Natural killer cell (primary cell): ENCODE measurements around the gene LYRM2. TPM values are rescaled to one million over a fixed set of nuclear protein-coding genes. Genes with fewer than 3 reads are reported as not detected.

Experiments
- ATAC-seq, 3 donors: fragments of 150-1000 bp in 2 of 3; fragments of 200-7000 bp in 1 of 3; cut with Tn5 transposase; 1 replicate in 1 of 3; 2 replicates in 2 of 3; pipeline ENCODE4 v1.10.0; 2021; ENCODE audit warnings: mild to moderate bottlenecking in 2 of 3, moderate library complexity in 2 of 3
- DNase-seq, 2 donors: peaks; one replicate each; pipeline versions ENCODE4 v3.0.0 to v3.0.0-alpha.2; 2013 to 2021; ENCODE audit warnings: mixed read lengths in 1 of 2
- H3K27ac ChIP-seq: one replicate; pipeline ENCODE4 v1.5.1; 2013; ENCODE audit warnings: mild to moderate bottlenecking, low read length
- H3K27me3 ChIP-seq: one replicate; pipeline ENCODE4 v1.6.1; 2013; ENCODE audit warnings: low read length; ENCODE audit not compliant: control insufficient read depth, insufficient read depth
- H3K36me3 ChIP-seq: one replicate; pipeline ENCODE4 v1.6.1; 2013; ENCODE audit warnings: low read length; ENCODE audit not compliant: control insufficient read depth, insufficient read depth
- H3K4me1 ChIP-seq: one replicate; pipeline ENCODE4 v1.6.1; 2013; ENCODE audit warnings: low read length; ENCODE audit not compliant: control insufficient read depth, insufficient read depth
- H3K4me3 ChIP-seq: one replicate; pipeline ENCODE4 v1.5.1; 2013; ENCODE audit warnings: low read length
- H3K9me3 ChIP-seq: one replicate; pipeline ENCODE4 v1.6.1; 2013; ENCODE audit warnings: low read length; ENCODE audit not compliant: control insufficient read depth, insufficient read depth
- H3K27ac Mint-ChIP-seq, 2 donors: one replicate each; pipeline ENCODE4 v1.8.0; 2022; ENCODE audit warnings: mild to moderate bottlenecking in 2 of 2, mixed read lengths in 2 of 2, moderate library complexity in 1 of 2
- H3K27me3 Mint-ChIP-seq, 2 donors: one replicate each; pipeline ENCODE4 v1.8.0; 2022; ENCODE audit warnings: low read depth in 2 of 2, mixed read lengths in 2 of 2
- H3K36me3 Mint-ChIP-seq: one replicate; pipeline ENCODE4 v1.8.0; 2022; ENCODE audit warnings: mixed read lengths
- H3K4me1 Mint-ChIP-seq, 2 donors: one replicate each; pipeline ENCODE4 v1.8.0; 2022; ENCODE audit warnings: mixed read lengths in 2 of 2
- H3K4me3 Mint-ChIP-seq: one replicate; pipeline ENCODE4 v1.8.0; 2022; ENCODE audit warnings: mild to moderate bottlenecking, moderate library complexity, mixed read lengths
- H3K9me3 Mint-ChIP-seq, 2 donors: one replicate each; pipeline ENCODE4 v1.8.0; 2022; ENCODE audit warnings: mixed read lengths in 2 of 2
- WGBS: methylation state at CpG from one replicate; pipeline ENCODE4 v1.1.7; 2013; ENCODE audit warnings: missing lambda C conversion rate; ENCODE audit not compliant: insufficient coverage; 5-methylcytosine and 5-hydroxymethylcytosine counted together
- intact Hi-C: fragments of 100-400 bp; cut with micrococcal nuclease; formaldehyde crosslinking; loops from one replicate; pipeline ENCODE4 v1.14.2; 2022
- total RNA-seq, 4 donors: library from RNA; stranded (reverse); fragments of 120-200 nt in 1 of 4; gene quantifications; one replicate each; pipeline versions ENCODE4 v1.2.3 to v1.2.4, GENCODE V29; 2013 to 2022
- TF ChIP-seq, protein P1 (sequence below): fragments of 200-600 bp; IDR thresholded peaks from one replicate; pipeline ENCODE4 v1.8.0; 2022; ENCODE audit warnings: antibody characterized with exemption

LYRM2 gene
- total RNA-seq, 3 donors from 2014 or later (not counting 1 experiment from before 2014, with no cell fraction given), result 21.1 to 25.5 (median 25.0) TPM

GRCh38 chr6:89566008-89566800 is 72.3 kb downstream of the LYRM2 start:
- no peaks in the 10 kb centered on the region for H3K9me3 Mint-ChIP-seq
- ATAC-seq (no peak), DNase-seq (no peak)
- no peaks in the 10 kb centered on the region for H3K4me1 Mint-ChIP-seq
- H3K27me3 Mint-ChIP-seq, result no peaks in the 10 kb centered on the region
- 97% methylated on average over 10 of the region's 10 CpGs for WGBS
- H3K36me3 Mint-ChIP-seq, result no peaks in the 10 kb centered on the region
- no peaks in the 10 kb centered on the region for H3K27me3 ChIP-seq
- no peak overlapping the region for H3K4me3 Mint-ChIP-seq
- no peak overlapping the region for H3K27ac Mint-ChIP-seq
- no peaks in the 10 kb centered on the region for H3K4me1 ChIP-seq
- no peaks in the 10 kb centered on the region for H3K36me3 ChIP-seq
- intact Hi-C loops, result no loop called here
- H3K27ac ChIP-seq, result no peak overlapping the region
- H3K9me3 ChIP-seq, result no peaks in the 10 kb centered on the region
- H3K4me3 ChIP-seq, result no peak overlapping the region
- TF ChIP-seq, protein P1, sequence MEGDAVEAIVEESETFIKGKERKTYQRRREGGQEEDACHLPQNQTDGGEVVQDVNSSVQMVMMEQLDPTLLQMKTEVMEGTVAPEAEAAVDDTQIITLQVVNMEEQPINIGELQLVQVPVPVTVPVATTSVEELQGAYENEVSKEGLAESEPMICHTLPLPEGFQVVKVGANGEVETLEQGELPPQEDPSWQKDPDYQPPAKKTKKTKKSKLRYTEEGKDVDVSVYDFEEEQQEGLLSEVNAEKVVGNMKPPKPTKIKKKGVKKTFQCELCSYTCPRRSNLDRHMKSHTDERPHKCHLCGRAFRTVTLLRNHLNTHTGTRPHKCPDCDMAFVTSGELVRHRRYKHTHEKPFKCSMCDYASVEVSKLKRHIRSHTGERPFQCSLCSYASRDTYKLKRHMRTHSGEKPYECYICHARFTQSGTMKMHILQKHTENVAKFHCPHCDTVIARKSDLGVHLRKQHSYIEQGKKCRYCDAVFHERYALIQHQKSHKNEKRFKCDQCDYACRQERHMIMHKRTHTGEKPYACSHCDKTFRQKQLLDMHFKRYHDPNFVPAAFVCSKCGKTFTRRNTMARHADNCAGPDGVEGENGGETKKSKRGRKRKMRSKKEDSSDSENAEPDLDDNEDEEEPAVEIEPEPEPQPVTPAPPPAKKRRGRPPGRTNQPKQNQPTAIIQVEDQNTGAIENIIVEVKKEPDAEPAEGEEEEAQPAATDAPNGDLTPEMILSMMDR, result no peak

DNA sequence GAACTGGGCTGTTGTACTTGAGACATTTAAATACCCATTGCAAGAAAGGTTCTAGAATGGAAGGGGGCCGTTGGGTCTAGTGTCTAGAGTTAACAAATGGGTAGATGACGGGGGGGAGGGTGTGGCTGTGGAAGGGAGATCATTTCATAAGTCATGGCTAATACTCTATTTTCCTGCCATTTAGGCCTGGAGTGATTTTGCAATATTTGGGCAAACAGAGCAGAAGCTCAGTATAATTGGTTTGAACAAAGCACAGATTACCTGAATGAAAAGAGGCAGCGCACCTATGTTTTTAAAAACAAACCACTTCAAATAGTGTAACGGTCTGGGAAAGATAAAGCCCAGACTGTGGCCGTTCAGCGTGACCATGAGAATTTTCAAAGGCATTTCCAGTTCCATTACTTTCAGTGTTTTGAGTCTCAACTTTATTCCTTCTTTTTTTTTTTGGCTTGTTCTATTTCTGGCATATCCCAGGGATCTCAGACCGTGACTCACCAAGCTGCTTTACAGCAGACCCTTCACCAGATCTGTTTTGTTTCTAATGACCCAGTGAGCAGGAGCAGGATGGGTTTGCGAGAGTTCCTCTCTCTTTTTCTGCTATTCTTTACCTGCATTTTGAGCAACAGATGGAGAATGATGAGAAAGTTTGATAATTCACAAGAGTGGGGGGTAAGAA is 73.7 kb downstream of the LYRM2 start:
- H3K27me3 ChIP-seq, result no peaks in the 10 kb centered on the region
- Mint-ChIP-seq H3K4me3 (no peak overlapping the region), H3K4me1 (no peaks in the 10 kb centered on the region), H3K27me3 (no peaks in the 10 kb centered on the region), H3K9me3 (no peaks in the 10 kb centered on the region), H3K36me3 (no peaks in the 10 kb centered on the region), H3K27ac (no peak overlapping the region)
- H3K9me3 ChIP-seq, result no peaks in the 10 kb centered on the region
- no peak for DNase-seq
- no peak overlapping the region for H3K27ac ChIP-seq
- ATAC-seq, result no peak
- no peak overlapping the region for H3K4me3 ChIP-seq
- WGBS, result 89% methylated on average over 7 of the region's 8 CpGs
- intact Hi-C loops, result no loop called here
- no peaks in the 10 kb centered on the region for H3K4me1 ChIP-seq
- TF ChIP-seq, protein P1, result no peak
- no peaks in the 10 kb centered on the region for H3K36me3 ChIP-seq

- no peak overlapping the region for H3K4me3 Mint-ChIP-seq
- DNase-seq (no peak), ATAC-seq (no peak)
- Histone ChIP-seq H3K36me3 (no peaks in the 10 kb centered on the region), H3K4me3 (no peak overlapping the region), H3K9me3 (no peaks in the 10 kb centered on the region), H3K27ac (no peak overlapping the region), H3K4me1 (no peaks in the 10 kb centered on the region), H3K27me3 (no peaks in the 10 kb centered on the region)
- no peaks in the 10 kb centered on the region for H3K9me3 Mint-ChIP-seq
- H3K36me3 Mint-ChIP-seq, result no peaks in the 10 kb centered on the region
- WGBS, result 91% methylated on average over 1 of the region's 1 CpG
- H3K27ac Mint-ChIP-seq, result no peak overlapping the region
- intact Hi-C loops, result no loop called here
- no peaks in the 10 kb centered on the region for H3K4me1 Mint-ChIP-seq
- TF ChIP-seq, protein P1, result no peak
- H3K27me3 Mint-ChIP-seq, result no peaks in the 10 kb centered on the region
Observed at GRCh38 chr6:89563866-89564265, 74.7 kb downstream of the LYRM2 start.
